T-helper 1 cell (primary cell): ENCODE measurements around the gene PREX1.
"Not testable (repeated sequence)": the region's sequence is repeated elsewhere in the genome, so short reads cannot be mapped to it uniquely, and the experiment has no call there.

Source experiments
- DNase-seq, 5 donors: peaks; one replicate each; pipeline ENCODE4 v3.0.0-alpha.2; 2012 to 2020

Gene PREX1

DNA sequence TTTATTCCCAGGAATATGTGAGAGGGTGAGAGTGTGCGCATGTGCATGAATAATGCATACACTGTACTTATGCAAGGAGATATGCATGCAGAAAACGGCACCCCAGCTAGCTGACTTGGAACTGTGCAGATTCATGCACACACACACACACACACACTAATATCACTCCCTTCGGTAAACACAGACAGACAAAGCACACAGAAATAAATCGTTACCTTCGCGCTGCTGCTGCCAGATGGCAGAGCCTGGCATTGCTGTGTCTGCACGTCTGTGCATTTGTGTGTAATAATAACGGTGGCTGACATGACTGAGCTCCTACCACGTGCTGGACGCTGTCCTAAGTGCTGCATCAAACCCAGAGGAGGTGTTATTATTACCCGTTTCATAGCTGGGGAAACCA is 36.8 kb downstream of the PREX1 start:
- no peak for DNase-seq

DNA sequence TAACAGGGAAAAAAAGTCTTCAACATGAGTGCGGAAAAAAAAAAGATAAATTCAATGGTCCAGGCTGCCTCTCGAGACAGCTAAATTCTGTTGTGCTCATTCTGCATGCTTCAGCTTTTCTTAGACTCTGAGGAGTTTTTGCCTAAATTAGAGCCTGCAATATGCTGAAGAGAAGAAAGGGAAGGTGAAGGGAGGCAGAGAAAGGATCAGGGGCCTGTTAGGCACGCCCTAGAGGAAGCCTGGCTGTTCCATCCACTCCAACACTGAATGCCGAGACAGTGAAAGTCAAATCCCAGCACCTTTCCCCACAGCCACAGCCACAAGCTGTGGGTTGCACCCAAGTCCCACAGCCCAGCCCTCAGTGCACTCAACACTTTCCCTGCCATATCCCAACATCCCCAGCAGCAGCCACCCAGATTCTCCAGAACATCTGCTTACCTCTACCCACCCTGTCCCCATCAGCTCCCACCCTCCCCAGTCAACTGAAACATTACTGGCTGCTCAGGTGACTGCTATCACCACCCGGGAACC is 37.3 kb downstream of the PREX1 start:
- no peak for DNase-seq

- DNase-seq: no peak
Measured at GRCh38 chr20:48789781-48790472, 37.9 kb downstream of the PREX1 start.

- no peak for DNase-seq
Measured at GRCh38 chr20:48789185-48789668, 38.6 kb downstream of the PREX1 start.

- DNase-seq: no peak
Measured at GRCh38 chr20:48788486-48789072, 39.2 kb downstream of the PREX1 start.

GRCh38 chr20:48787861-48788375 is 39.9 kb downstream of the PREX1 start:
- DNase-seq: peak in 1 of 5 donors; percentile 33

GRCh38 chr20:48786951-48787705 is 40.7 kb downstream of the PREX1 start:
- DNase-seq: no peak

GRCh38 chr20:48785801-48786200 is 42.0 kb downstream of the PREX1 start:
- no peak for DNase-seq

DNA sequence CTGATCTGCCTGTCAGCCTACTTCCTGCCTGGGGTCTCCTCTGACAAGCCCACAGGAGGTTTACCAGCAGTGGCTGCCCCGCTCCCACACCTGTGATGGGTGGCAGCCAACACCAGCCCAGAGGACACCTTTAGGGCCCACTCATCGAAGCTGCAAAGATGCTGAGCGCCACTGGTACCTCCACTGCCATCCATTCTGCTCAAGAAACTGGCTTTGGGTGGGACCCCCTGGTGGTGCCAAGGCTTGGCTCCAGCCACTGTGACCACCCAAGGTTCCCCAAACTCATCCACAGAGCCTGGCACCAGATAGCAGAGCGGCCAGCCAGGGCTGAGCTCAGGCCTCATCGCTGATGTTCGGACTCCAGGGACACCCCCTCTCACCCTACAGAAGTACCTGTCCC is 42.5 kb downstream of the PREX1 start:
- no peak for DNase-seq

DNA sequence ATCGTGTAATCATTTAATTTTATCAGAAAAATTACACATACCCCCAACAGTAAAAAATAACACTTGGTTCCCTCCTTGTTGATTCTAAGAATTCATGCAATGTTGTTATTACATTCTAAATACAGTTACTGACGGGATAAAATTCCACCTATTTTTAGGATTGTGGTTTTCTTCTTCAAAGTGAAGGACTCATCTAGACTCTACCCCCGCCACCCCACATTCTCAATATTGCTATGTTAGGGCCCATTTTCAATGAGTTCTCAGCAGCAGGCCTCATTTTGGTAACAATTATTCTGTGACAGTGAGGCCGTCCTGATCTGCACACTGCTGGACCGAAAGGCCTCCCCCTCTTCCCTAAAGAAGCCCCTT is 43.5 kb downstream of the PREX1 start:
- DNase-seq: no peak

DNA sequence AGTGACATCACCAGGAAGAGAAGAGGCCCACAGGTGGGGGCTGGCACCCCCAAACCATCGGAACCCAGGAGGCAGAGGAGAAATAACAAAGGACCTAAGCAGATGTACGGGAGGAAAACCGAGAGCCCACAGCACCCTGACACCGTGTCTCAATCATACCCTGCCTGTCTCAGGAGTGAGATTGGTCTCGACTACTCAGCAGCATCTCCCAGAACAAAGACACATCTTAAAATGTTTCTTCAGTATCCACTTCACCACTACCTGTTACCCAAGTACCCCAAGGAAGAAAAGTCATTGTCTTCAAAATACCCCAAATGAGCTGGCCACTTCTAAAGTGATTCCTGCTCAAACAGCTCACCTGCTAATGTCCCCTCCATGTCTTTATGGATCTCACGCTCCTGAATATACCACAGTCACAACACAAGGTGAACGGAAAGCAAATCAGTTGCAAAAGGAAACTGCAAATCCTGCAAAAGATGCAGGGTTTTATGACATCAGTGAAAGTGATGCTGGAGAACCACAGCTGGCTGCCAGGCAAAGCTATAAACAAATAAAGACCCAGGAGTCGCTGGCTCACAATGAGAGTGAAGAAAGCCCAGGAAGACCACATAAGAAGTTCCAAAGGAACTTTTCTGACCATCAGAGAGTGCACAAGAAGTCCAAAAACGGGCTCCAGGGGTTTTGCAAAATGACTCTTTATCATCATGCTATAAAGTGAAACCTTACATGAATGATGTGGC is 44.1 kb downstream of the PREX1 start:
- peak in 3 of 5 donors; percentile 29 to 66 (median 34) for DNase-seq

- DNase-seq: no peak
Measured at GRCh38 chr20:48782901-48783308, 44.9 kb downstream of the PREX1 start.

DNA sequence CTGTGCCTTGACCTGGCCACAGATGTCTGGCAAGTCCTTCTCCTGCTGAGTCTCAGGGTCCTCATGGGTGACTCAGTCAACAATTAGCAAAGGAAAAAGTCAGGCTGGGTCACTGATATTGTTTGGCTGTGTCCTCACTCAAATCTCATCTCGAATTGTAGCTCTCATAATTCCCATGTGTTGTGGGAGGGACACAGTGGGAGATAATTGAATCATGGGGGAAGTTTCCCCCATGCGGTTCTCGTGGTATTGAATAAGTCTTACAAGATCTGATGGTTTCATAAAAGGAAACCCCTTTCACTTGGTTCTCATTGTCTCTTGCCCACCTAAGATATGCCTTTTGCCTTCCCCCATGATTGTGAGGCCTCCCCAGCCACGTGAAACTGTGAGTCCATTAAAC is 45.7 kb downstream of the PREX1 start:
- DNase-seq: no peak

DNA sequence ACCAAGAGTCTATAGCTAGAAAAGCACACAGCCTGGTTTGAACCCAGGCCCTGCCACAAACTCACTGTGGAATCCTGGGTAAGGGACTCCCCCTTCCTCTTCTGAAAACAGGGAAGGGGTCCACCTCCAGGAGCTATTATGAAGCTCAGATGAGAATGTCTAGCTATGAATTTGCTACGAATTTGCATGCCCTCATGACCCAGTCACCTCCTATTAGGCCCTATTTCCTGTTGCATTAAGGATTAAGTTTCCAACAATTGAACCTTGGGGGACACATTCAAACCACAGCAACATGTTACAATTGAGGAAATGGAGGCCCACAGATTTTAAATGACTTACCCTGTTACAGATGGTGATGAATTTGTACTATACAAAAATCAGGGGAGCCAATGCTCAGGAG is 46.2 kb downstream of the PREX1 start:
- DNase-seq: no peak

DNA sequence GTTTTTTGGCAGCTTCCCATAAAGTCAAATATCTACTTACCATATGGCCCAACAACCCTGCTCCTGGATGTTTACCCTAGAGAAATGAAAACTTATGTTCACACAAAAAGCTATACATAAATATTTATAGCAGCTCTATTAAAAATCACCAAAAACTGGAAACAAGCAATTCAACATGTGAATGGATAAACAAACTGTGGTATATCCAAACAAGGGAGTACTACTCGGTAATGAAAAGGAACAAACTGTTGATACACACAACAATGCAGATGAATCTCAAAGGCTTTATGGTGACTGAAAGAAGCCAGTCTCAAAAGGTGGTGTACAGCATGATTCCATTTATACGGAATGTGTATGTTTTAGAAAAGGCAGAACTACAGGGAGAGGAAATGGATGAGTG is 48.4 kb downstream of the PREX1 start:
- DNase-seq: no peak

GRCh38 chr20:48777821-48778220 is 50.0 kb downstream of the PREX1 start:
- DNase-seq: no peak

GRCh38 chr20:48777005-48777404 is 50.8 kb downstream of the PREX1 start:
- DNase-seq: no peak

DNA sequence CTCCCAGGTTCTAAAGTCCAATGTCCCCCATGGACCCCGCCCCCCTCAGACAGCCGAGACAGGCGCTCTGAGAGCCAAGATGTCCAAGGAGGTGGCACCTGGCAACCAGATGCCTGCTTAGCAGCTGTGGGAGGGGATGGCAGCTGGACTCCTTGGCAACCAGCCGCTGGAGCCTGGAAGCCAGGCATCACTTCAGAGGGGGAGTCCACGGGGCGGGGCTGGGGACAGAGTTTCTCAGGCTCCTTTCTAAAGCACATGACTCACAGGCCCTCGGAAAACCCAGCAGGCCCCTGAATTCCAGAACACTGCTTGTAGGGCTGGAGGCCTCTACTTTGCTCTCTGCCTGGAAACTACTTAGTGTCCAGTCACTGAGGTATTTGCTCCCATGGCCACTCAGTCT is 51.5 kb downstream of the PREX1 start:
- DNase-seq: no peak

GRCh38 chr20:48775545-48775944 is 52.3 kb downstream of the PREX1 start:
- DNase-seq: not testable (repeated sequence)

DNA sequence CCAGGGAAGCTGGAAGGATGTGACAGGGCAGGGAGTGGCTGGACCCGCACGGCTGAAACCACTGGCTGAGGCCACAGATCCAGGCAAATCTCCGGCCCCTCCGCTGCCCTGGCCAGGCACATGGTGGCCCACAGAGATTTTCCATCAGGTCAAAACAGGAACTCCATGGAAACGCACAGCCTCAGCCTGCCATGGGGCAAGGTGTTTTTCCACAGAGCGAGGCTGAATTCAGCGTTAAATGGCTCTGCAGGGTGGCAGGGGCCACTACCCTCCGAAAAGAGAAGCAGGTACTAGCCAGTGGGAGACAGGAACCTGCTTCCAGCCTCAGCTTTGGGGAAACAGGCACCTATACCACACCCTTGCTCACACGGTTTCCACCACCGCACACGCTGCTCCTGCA is 53.1 kb downstream of the PREX1 start:
- DNase-seq: no peak

GRCh38 chr20:48773837-48774418 is 53.9 kb downstream of the PREX1 start:
- no peak for DNase-seq
